Renal pelvis (tissue), 12 donors: ENCODE data around the gene GRIN3A. TPM values are rescaled to one million over a fixed set of nuclear protein-coding genes. Genes with fewer than 3 reads are reported as not detected.
"Not testable (repeated sequence)": the region's sequence is repeated elsewhere in the genome, so short reads cannot be mapped to it uniquely, and the experiment has no call there.

Experiments used
- DNase-seq: peaks from one replicate; pipeline ENCODE4 v3.0.0-alpha.2; 2013
- long read RNA-seq, 16 experiments: transcript quantifications; one replicate each; lab custom pipeline, GENCODE V29; 2026
- polyA plus RNA-seq, 3 donors: library from polyadenylated mRNA; unstranded; fragments of 120-200 nt; gene quantifications; one replicate each; pipeline ENCODE4 v1.2.1, GENCODE V29; 2013; ENCODE audit not compliant: insufficient read length in 3 of 3

Gene GRIN3A
- 1 to 10 TPM; 1.1 to 1.6 (median 1.5) TPM for polyA plus RNA-seq
- long read RNA-seq, donor 1 = 0 reads
- long read RNA-seq, donor 2 = 0 reads
- long read RNA-seq, donor 3 = 0 reads
- long read RNA-seq, donor 4 = 0 reads
- long read RNA-seq, donor 5, full-length matches to known transcripts = 1 of 1 reads
- long read RNA-seq, donor 5, partial matches to known transcripts = 0 of 1 reads
- long read RNA-seq, donor 5, other reads (novel, unspliced or antisense) = 0 of 1 reads
- long read RNA-seq, donor 6 = 0 reads
- long read RNA-seq, donor 7 = 0 reads
- long read RNA-seq, donor 8 = 0 reads
- long read RNA-seq, donor 9 = 0 reads
- long read RNA-seq, donor 10, full-length matches to known transcripts = 1 of 1 reads
- long read RNA-seq, donor 10, partial matches to known transcripts = 0 of 1 reads
- long read RNA-seq, donor 10, other reads (novel, unspliced or antisense) = 0 of 1 reads
- long read RNA-seq, donor 11 = 0 reads
- long read RNA-seq, donor 12 = 0 reads
- long read RNA-seq, donor 13 = 0 reads
- long read RNA-seq, donor 14 = 0 reads
- long read RNA-seq, donor 15 = 0 reads
- long read RNA-seq, donor 16 = 0 reads

DNA sequence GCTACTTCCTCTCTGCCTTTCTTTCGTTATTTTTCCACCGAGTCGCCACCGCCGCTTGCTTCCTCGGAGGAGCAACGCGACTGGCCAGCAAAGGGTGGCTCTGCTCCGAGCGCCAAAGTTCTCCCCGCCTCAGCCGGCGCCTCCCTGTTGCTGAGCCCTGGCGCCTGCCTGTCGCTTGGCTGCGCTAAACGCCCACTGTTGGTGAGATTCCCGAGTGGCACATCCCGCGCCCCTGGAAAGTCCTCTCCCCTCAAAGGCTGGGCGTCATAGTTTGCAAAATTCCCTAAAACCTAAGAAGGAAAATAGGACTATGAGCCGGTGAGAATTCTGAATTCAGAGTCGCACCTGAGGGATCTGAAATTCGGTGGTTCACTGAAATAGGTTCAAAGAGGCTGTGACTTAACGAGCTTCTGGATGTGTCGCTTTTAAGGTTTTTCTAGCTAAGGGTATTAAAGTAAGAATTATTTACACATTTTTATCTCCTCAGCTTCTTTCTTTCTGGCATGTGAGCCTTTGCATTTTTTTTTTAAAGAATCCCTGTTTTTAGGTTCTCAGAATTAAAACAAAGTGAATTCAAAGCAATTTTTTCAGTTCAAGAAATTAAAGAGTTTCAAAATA is at the start of gene GRIN3A:
Gene GRIN3A, minus strand, starts transcription at position 82 of the 618 bp plus-strand sequence. CDS start 668 bp downstream, outside the sequence.
- no peak for DNase-seq

DNA sequence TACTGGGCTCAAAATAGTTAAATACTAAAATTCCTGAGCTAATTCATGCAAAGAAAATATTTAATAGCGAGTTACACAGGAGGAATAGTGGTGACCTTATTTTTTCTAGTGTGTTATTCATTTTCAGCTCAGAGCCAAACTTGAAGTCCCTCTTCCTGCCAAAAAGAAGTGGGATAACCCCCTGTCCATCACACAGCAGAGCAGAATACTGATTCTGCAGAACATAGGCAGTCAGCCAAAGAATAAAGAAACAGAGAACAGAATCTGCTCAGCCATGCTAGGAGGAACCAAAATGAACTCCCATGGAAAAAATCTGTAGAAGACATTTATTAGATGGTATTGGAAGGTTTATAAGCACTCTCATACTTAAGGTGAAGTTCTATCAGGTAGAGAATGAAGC is 49.4 kb upstream of the GRIN3A start:
- no peak for DNase-seq

GRCh38 chr9:101778332-101778731 is 39.9 kb upstream of the GRIN3A start:
- no peak for DNase-seq

DNA sequence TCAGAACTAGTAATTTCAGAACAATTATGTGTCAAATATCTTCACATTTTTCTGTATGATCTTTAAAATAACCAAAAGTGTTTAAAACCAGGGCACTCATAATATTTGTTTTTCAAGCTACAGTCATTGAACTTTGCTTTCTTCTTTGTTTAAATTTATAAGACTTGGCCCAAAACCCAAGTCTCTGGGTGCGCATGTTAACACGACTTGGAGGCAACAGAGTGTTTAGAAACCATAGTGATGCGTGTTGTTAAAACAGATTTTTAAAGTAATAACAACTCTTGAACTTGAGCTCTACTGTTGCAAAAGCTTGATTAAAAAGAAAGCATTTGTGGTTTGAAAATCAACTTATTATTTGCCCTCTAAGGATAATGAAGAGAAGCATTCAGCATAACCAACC is 26.0 kb upstream of the GRIN3A start:
- DNase-seq = no peak

- no peak for DNase-seq
Measured at GRCh38 chr9:101758304-101758930, 20.0 kb upstream of the GRIN3A start.

- DNase-seq = no peak
Measured at GRCh38 chr9:101753716-101754115, 15.3 kb upstream of the GRIN3A start.

- DNase-seq = no peak
Measured at GRCh38 chr9:101751895-101752294, 13.4 kb upstream of the GRIN3A start.

DNA sequence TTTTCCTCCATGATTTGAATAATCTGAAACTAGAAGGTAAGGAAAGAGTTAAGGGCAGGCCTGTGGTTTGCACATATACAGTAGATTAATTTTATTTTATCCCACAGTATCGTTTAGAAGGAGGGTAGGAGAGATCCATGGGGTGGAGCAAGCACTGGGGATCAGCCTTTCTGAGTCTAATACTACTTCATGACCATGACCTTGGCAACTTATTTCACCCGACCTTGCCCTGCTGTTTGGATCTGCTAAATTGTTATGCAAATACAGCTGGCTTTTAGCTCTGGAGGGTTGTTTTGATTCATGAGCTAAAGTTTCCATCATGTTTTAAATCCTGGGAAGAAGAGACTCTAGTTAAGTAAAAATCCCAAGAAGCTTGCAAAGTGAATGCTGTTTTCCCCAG is 864 bp upstream of the GRIN3A start:
- no peak for DNase-seq

- DNase-seq = no peak
Measured at GRCh38 chr9:101737705-101738565, 512 bp downstream of the GRIN3A start.

GRCh38 chr9:101737165-101737704 is 1.2 kb downstream of the GRIN3A start:
- DNase-seq = no peak

DNA sequence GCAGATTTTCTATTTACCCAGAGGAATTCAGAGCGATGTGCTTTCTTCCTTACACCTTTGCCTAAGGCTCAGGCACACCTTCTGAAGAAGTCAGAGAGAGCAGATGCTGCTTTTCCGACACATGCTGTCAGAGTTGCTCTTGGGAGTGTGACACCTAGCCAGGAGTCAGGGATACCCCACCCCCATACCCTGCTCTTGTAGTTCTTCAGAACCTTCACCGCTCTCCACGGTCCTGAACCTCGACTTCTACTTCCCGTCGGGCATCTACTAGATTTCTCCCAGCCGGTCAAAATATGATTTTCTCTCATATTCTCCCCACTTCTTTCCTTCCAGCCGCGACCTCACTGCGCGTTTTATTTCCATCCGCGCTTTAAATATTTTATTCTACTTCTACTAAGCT is 1.7 kb downstream of the GRIN3A start:
- peak; percentile 76 for DNase-seq

- DNase-seq = no peak
Measured at GRCh38 chr9:101731429-101731828, 7.0 kb downstream of the GRIN3A start.

DNA sequence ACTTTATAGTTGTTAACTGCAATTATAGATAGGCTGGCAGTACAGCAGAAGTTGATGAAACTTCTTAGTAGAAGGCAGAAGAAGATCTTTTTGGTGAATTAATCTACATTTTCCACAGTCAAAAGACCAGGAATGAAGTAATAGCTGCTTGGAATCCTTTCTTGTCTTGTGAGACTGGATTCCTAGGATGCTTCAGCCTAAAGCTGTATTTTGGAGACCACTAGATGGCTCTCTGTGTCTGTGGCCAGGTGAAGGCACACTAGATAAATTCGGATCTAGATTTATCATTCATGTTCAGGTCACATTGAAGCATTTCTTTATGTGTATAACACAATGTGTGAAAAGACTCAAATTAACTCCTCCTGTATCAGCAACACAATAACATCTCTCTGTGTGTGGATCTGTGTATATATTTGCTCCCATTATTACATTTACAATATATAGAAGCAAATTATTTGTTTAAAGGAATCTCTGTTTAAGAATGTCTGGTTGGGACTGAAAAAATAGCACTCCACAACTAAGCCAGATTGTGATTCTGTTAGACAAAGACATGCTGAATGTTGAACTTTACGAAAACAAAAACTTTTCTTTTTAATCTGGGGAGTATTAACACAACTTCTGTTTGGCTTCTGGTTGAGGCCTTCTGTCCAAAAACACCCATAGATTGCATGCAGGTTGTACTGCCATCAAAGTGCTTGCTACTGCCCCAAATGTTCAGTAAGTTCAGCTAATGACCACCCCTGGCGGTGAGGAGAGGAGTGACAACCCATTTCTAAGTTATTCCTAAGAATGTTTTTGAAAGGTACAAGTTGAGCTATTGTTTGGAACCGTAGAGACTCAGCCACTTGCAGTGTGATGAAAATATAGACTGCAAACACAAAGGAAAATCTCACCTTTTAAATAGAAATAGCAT is 10.6 kb downstream of the GRIN3A start:
- DNase-seq = no peak

DNA sequence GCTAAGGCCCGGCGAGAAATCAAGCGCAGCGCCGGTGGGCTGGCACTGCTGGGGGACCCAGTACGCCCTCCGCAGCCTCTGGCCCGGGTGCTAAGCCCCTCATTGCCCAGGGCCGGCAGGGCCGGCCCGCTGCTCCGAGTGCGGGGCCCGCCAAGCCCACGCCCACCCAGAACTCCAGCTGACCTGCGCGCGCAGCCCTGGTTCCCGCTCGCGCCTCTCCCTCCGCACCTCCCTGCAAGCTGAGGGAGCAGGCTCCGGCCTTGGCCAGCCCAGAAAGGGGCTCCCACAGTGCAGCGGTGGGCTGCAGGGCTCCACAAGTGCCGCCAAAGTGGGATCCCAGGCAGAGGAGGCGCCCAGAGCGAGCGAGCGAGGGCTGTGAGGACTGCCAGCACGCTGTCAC is 14.2 kb downstream of the GRIN3A start:
- not testable (repeated sequence) for DNase-seq

DNA sequence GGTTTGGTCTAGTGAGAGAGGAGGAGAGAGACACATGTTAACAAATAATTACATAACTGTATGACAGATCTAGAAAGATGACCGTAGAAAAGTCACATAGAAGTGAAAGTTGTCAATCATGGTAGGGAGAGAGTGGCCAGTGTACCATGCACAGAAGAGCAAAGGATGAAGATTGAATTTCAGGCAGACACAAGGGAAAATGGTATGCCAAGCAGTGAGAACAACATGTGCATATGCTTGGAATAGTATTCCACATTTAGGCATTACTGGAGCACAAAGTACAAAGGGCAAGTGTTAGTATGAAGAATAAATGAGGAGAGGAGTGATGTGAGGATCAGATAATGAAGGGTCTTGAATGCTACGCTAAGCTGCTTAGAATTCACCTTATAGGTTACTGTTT is 20.3 kb downstream of the GRIN3A start:
- DNase-seq = no peak

- peak; percentile 63 for DNase-seq
Measured at GRCh38 chr9:101716629-101717028, 21.8 kb downstream of the GRIN3A start.

DNA sequence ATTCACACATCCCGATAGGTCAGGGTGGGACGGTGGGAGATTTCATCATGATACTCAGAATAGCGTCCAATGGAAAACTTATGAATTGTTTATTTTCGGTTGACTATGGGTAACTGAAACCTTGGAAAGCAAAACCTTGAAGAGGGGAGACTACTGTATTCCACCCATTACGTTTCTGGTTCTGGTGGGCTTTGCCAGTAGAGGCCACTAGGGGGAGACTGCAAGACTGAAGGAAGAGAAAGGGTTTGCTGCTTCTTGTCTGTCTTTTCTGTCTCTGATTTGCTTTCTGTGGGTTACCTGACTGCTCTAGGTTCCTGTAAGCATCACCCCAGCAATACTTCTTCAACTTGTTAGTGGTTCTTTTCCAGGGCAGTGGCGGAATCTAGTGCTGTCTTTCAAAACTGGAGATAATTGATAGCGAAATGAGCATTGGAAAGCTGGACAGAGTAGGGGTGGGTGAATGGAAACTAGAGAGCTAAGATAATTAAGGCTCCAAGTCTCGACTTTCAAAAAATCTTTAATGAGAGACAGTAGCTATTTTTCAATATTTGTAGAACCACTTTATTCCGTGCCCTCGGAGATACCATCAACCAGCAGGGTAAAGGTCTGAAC is 27.0 kb downstream of the GRIN3A start:
- no peak for DNase-seq

DNA sequence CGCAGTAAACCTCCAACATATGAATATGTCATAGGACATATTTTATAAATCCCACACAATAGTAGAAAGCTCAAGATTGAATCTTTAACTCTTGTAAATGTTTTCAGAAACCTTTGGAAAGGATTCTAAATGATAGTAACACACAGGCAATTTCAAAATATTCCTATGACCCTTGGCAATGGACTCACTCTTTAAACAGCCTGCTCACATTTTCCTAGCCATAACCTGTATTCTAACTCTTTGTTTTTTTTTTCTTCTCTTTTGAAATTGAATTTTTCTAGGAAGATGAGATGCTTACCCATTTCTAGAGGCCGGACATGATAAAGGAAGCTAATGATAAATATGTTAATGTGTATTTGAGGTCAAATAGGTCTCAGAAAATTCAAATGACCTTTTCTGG is 29.6 kb downstream of the GRIN3A start:
- DNase-seq = no peak

DNA sequence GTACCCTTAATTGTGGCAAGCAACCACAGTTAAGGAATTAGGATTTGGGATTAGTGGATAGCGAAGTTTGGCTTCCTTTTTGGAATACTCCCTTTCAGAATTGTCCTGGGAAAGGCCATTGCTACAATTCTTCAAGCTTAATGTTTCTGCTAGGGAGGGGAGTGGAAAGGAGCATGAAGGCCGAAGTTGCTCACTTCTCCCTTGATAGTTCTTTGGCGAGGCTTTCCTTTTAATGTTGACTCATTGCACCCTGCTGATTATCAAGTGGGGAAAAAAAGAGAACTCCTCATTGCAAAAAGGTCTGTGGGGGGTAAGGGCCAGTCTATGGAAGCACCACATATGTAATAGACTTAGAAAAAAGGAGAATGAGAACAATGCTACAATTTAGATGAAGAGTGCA is 30.7 kb downstream of the GRIN3A start:
- DNase-seq = no peak

- no peak for DNase-seq
Measured at GRCh38 chr9:101706997-101707396, 31.4 kb downstream of the GRIN3A start.
